OCI-LY1 (cell line): ENCODE measurements around the gene EEIG1.

Experiments used
- EZH2 ChIP-seq: fragments of 200-600 bp; sonication (generic), shearing (Covaris generic); IDR thresholded peaks from 2 replicates; pipeline ENCODE4 v1.8.0; 2017; ENCODE audit warnings: borderline replicate concordance, mixed run types, mild to moderate bottlenecking, antibody characterized with exemption, low read length, moderate library complexity, mixed read lengths
- TF ChIP-seq, protein P1 (sequence below): fragments of 200-600 bp; sonication (generic), shearing (Covaris generic); IDR thresholded peaks from 2 replicates; pipeline ENCODE4 v1.5.1; 2017; ENCODE audit warnings: mild to moderate bottlenecking, antibody characterized with exemption, low read length, moderate library complexity, mixed read lengths

GRCh38 chr9:127958728-127959127, 22.1 kb downstream of the EEIG1 start:
- TF ChIP-seq, protein P1, sequence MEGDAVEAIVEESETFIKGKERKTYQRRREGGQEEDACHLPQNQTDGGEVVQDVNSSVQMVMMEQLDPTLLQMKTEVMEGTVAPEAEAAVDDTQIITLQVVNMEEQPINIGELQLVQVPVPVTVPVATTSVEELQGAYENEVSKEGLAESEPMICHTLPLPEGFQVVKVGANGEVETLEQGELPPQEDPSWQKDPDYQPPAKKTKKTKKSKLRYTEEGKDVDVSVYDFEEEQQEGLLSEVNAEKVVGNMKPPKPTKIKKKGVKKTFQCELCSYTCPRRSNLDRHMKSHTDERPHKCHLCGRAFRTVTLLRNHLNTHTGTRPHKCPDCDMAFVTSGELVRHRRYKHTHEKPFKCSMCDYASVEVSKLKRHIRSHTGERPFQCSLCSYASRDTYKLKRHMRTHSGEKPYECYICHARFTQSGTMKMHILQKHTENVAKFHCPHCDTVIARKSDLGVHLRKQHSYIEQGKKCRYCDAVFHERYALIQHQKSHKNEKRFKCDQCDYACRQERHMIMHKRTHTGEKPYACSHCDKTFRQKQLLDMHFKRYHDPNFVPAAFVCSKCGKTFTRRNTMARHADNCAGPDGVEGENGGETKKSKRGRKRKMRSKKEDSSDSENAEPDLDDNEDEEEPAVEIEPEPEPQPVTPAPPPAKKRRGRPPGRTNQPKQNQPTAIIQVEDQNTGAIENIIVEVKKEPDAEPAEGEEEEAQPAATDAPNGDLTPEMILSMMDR, result no peak
- TF ChIP-seq EZH2, result no peak
